Embryonic facial prominence (tissue), 1 donor: ENCODE measurements around the gene ZNF771.

Experiments
- DNase-seq: peaks from one replicate; pipeline ENCODE4 v3.0.0-alpha.2; 2016; ENCODE audit errors: extremely low spot score

ZNF771 gene

DNA sequence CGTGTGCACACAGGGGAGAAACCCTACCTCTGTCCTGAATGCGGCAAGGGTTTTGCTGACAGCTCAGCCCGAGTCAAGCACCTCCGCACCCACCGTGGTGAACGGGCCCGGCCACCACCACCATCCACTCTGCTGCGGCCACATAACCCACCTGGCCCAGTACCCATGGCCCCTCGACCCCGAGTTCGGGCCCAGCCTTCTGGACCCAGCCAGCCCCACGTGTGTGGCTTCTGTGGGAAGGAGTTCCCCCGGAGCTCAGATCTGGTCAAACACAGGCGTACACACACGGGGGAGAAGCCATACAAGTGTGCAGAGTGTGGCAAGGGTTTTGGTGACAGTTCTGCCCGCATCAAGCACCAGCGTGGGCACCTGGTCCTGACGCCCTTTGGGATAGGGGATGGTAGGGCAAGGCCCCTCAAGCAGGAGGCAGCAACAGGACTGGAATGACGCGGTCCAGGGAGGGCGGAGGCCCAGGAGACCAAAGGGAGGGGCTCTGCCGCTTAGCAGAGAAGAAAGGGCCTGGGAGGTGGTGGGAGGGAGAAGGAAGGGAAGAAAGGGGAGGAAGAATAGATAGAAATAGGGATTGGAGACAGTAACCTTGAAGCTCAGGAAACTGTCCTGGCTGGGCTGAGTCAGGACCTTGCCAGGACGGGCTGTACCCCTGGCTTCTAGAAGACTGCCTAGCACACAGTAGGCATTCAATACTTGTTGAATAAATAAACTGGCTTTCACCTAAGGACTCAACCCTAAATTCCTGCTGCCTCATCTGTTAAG is 8.6 kb upstream of the ZNF771 start:
- no peak for DNase-seq

DNA sequence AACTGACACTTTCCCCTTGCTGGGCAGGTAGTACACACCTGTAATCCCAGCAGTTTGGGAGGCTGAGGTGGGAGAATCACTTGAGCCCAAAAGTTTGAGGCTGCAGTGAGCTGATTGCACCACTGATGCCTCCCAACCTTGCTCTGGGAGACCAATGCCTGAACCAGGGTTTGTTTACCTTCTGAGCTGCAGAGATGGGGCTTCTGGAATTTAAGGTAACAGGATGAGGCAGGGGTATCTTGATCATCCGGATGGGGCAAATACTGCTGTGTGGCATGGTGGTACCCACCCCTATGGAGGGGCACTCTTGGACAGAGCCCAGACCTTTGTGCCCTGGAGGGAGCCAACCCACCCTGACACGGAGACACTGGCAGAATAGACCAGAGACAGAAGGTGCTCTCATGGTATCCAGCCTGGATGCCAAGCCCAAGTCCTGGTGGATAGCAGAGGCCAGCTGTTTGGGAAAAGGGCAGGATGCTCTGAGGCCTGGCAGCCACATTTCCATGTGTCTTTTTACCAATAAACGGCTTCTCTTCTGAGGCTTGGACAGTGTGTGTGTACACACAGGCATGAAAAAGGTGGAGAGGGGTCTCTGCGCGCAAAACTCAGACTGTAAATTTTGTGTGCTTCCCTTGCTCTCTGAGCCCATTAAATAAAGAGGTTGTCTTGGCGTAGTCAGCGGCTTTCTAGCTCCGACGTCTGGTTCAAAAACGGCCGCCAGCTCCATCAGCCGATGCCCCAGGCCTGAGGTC is 7.8 kb upstream of the ZNF771 start:
- DNase-seq = no peak

DNA sequence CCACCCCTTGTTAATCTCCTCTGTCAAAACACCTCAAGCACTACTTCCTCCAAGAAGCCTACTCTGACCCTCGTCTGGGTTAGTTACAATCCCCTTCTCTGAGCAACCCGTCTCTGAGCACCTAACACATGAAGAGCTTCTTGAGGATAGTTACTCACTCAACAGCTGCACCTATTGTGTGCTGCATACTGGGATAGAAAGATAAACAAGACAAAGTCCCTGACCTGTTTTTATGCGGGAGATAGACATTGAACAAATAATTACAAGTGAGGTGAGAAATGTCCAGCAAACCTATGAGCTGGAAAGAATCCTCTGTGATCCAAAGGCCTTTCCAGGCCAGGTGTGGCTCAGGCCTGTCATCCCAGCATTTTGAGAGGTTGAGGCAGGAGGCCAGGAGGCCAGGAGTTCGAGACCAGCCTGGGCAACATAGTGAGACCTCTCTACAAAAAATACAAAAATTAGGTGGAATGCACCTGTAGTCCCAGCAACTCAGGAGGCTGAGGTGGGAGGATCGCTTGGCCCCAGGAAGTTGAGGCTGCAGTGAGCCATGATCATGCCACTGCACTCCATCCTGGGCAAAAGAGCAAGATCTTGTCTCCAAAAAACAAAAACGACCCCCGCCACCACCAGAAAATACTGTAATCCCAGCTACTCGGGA is 5.5 kb upstream of the ZNF771 start:
- DNase-seq = no peak

DNA sequence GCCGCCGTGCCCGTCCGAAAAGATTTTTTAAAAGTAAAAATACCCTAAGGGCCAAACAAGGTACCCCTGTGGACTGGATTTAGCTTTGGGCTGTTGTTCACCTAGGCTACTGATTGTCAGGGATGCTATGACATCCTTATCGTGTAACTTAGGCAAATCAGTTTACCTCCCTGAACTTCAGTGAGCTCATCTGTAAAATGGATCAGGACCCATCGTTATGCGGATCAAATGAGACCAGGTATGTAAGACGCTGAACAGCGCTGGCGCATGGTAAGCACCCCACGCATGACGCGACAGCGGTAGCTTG is 658 bp upstream of the ZNF771 start:
- DNase-seq = no peak

DNA sequence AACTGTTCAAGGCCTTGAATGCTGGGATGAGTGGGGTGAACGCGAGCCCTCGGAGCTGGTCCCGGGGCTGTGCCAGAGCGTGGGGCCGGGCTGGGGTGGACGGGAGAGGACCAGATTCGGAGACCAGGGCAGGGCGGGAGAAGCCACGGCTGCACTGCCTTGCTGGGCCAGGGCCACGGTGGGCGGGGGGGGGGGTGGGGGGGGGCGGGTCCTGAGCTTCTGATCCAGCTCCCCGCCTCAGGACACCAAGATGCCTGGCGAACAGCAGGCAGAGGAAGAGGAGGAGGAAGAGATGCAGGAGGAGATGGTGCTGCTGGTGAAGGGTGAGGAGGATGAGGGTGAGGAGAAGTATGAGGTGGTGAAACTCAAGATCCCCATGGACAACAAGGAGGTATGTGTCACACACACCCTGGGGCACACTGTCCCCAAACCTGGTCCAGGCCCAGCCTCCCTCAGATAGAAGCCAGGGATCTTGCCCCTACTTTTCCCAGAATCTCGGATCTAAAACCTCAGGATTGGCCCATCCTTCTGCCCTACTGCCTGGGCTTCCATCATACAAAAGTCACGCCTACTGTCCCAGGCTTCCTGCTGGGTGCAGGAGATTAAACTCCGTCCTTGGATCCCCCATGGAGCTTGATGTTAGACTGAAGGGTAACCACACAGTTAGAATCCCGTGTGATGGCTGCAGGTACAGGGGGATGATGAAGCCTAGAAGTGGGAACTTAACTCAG is 563 bp downstream of the ZNF771 start:
- DNase-seq = no peak

DNA sequence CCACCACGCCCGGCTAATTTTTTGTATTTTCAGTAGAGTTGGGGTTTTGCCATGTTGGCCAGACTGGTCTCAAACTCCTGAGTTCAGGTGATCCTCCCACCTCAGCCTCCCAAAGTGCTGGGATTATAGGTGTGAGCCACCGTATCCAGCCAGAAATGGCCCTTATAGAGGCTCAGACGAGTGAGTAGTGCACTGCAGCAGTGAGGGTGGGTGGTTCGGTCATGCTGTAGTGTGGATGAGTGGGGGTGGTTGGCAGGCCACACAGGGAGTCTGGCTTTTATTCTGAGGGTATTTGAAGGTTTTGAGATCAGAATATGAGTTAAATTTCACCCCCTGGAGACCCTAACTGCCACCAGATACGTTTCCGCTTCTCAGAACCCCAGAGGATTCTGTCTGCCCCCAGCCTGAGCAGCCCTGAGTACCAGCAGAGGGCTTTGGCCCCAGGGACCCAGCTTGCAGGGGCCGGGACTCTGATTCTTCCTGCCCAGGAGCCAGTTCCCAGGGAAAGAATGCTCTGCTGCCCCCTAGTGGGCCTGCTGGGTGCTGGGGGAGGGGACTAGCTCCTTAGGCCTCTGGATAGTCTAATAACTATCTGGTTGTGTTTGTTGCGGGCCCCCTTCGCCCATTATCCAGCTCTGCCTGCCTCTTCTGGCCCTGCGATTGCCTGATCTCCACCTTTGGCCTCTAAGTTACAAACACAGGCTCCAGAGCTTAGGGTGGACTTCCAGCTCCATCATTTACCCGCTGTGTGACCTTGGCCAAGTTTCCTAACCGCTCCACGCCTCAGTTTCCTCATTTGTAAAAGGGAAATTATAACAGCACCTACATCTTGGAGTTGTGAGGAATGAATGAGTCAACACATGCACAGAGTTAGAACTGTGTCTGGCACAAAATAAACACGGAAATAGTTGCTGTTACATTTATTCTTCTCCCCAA is 2.0 kb downstream of the ZNF771 start:
- DNase-seq = no peak

DNA sequence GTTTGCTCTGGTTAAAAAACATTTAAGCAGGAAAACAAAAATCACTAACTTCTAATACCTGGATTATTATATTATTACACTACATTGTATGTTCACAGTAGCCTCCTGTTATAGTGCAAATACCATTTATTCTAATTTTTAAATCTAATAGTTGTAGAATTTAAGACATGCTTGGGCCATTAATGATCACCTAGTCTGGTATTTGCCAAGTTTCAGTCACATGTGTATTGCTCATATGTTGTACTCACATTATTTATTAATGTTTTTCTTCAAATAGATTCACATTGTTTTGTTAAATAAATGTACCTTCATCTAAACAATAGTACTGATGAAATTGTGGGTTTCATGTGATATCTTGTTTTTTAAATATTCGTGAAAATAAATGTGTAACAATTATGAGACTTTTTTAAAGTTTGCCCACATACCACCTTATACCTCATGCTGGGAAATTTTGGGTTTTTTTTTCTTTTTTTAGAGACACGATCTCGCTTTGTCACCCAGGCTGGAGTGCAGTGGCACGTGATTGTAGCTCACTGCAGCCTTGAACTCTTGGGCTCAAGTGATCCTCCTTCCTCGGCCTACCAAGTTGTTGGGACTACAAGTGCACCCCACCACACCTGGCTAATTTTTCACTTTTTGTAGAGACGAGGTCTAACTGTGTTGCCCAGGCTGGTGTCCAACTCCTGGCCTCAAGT is 5.9 kb downstream of the ZNF771 start:
- DNase-seq = no peak

DNA sequence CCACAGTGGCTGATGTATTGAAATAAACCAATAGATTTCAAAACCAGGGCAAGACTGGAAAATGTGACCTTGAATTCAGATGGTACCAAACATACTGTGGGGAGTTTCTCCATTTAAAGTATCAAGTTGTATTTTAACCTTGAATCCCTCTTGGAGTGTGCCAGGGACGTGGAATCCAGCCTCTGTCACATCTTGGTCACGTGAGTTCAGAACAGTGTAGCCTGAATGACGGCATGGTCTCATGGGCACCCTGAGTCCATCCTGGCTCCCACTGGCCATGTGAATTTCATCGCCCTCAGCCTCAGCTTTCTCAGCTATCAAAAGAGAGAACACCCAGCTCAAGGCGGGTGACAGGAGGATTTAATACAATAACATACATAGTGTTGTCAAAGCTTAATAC is 6.8 kb downstream of the ZNF771 start:
- no peak for DNase-seq

DNA sequence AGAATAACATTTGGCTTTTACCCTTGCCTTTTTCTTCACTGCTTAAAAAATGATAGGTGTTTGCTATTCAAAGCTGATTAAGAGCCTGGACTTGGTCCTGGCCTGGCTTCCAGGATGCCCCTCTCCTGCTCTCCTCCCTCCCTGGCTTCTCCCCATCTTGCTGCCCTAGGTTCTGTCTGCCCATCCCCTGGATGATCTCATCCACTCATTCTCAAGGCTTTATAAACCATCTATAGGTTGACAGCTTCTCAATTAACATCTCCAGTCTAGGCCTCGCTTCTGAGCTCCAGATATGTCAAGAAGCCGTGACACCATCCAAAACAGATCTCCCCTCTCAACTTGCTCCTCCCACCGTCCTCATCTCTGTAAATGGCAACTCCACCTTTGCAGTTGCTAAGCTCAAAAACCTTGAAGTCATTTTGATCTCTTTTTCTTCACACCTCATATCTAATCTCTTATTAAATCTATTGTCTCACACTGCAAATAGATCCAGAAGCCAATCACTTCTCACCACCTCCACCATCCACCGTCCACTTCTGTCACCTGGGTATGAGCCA is 8.7 kb downstream of the ZNF771 start:
- DNase-seq = no peak

DNA sequence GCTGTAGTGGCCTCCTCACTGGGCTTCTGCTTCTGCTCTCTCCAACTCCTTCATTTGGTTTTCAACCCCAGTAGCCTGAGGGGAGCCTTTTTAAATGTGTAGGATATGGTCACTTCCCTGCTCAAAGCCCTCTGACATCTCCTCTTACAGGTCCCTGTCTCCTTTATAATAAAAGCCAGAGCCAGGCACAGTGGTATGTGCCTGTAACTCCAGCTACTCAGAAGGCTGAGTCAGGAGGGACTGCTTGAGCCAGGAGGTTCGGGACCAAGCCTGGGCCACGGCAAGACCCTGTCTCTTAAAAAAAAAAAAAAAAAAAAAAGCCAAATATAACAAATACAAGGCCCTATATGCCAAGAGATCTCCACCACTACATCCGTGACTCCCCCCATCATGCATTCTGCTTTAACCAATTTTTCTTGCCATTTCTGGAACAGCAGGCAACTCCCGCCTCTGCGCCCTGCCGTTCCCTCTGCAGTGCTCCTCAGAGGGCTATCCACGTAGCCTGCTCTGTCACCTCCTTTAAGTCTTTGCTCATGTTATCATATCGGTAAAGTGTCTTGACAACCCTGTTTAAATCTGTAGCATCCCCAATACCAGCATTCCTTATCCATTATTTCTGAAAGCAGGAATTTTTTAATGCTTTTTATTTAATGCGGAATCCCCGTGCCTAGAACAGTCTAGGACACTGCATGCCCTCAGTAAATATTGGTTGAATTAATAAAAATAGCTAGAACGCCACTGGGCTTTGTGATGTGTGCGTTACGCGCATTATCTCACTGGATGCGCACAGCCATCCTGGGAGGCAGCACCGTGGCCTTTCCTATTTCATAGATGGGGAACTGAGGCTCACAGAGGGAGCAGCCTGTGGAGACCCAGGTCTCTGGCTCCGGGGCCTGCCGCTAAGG is 9.5 kb downstream of the ZNF771 start:
- DNase-seq = no peak

DNA sequence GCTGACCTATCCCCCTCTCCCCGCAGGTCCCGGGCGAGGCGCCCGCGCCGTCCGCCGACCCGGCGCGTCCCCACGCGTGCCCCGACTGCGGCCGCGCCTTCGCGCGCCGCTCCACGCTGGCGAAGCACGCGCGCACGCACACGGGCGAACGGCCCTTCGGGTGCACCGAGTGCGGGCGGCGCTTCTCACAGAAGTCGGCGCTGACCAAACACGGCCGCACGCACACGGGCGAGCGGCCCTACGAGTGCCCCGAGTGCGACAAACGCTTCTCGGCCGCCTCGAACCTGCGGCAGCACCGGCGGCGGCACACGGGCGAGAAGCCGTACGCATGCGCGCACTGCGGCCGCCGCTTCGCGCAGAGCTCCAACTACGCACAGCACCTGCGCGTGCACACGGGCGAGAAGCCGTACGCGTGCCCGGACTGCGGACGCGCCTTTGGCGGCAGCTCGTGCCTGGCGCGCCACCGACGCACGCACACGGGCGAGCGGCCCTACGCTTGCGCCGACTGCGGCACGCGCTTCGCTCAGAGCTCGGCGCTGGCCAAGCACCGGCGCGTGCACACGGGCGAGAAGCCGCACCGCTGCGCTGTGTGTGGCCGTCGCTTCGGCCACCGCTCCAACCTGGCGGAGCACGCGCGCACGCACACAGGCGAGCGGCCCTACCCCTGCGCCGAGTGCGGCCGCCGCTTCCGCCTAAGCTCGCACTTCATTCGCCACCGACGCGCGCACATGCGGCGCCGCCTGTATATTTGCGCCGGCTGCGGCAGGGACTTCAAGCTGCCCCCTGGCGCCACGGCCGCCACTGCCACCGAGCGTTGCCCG is 10.3 kb downstream of the ZNF771 start:
- peak; percentile 66 for DNase-seq

DNA sequence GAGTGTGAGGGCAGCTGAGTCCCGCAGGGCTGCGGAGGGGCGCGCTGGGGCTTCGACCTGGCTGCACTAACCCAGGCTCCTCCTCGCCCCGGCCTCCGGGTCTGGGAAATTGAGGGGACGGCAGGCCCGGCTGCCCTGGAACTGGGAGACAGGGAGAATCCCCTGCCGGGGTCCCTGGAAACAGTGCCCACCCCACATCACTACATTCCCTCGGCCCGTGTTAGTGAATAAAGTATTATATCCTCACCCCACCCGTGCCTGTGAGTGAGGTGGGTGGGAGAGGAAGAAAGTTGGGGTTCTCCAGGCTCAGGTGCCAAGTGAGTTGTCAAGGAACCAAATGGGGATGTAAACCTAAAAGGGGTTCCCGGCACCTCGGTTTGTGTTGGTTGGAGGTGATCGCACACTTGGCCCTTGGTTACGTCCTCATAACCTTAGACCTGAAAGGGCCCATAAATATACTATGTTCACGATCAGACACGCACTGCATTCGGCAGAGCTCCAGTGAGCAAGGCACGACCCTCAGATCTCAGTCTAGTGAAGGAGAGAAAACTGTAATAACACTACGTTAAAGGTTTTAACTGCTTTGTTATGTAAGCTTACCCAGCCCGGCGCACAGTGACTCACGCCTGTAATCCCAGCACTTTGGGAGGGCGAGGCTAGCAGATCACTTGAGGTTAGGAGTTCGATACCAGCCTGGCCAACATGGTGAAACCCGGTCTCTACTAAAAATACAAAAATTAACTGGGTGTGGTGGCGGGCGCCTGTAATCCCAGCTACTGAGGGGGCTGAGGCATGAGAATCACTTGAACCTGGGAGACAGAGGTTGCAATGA is 11.2 kb downstream of the ZNF771 start:
- no peak for DNase-seq

DNA sequence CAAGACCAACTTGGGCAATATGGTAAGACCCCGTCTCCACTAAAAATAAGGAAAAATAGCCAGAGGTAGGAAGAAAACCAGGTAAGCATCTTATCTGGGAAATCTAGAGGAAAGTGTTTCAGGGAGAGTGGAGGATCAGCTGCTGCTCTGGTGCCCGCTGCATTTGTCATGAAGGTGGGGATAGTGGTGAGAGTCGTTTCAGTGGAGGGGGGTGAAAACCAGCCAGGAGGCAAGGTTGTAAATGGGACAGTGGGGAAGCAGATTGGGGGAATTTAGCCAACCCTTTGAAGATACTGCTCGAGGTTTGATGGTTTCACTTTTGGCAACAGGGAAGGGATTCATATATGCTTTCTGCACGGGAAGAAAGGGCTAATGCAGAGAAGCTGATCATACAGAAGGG is 13.6 kb downstream of the ZNF771 start:
- no peak for DNase-seq

DNA sequence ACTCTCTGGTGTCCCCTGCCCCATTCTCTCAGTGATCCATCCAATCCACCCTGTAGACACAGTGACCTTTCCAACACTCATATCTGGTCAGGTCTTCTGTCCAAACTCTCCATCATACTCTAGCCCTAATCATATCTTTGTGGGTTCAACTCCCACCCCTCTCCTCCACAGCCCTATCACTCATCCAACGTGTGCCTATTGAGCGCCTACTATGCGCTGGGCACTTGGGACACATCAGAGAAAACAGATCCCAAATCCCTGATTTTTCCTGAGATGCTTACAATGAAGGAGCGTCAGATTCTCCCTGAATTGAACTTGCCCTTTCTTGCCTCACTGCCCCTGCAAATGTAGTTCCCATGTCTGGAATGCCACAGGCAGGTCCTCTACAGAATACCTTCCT is 20.6 kb downstream of the ZNF771 start:
- no peak for DNase-seq

DNA sequence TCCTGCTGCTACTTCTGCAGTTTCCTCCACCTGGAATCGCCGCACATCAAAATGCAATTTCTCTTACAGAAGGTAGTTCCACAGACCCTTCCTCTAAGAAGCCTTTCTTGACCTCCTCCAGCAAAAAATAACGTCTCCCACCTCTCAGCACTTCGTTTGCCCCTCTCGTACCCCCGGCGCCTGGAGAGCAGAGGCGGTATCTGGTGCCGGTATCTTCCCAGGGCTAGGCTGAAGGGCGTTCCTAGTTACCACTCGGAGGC is 21.9 kb downstream of the ZNF771 start:
- DNase-seq = no peak

DNA sequence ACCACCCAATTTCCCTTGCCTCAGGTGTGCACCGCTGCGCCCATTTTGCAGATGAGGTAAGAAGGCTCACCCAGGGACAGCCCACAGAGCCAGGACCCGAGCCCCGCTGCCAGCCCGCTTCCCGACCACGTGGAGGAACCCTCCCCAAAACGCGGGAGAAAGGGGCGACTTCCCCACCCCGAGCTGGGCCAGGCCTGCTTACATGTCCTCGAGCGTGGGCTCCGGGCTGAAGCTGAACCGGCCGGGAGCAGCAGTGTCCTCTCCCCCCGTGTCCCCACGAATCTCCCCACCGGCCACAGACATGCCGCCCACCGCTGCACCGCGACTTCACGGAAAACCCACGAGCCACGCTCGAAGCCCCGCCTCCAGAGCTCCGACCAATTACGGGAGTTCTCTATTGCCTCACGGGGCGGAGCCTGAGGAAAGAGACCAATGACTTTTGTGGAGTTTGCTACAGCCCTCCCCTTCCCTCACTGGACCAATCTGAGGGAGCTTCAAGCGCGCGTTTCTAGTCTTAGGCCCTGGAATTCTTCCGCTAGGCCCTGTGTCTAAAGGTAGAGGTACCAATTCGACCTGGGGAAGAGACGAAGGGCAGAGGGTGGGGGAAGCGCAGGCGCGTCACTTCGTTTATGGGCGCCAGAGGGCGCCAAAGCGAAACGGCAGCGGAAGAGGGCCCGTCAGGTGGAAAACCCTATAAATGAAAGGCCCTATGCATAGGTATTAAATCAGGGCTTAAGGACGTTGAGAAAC is 22.4 kb downstream of the ZNF771 start, which contains the start of gene DCTPP1:
Gene DCTPP1 (minus strand): TSS at position 353 of the 750 bp plus-strand sequence. CDS start 50 bp downstream, at position 303.
- peak; percentile 99 for DNase-seq

DNA sequence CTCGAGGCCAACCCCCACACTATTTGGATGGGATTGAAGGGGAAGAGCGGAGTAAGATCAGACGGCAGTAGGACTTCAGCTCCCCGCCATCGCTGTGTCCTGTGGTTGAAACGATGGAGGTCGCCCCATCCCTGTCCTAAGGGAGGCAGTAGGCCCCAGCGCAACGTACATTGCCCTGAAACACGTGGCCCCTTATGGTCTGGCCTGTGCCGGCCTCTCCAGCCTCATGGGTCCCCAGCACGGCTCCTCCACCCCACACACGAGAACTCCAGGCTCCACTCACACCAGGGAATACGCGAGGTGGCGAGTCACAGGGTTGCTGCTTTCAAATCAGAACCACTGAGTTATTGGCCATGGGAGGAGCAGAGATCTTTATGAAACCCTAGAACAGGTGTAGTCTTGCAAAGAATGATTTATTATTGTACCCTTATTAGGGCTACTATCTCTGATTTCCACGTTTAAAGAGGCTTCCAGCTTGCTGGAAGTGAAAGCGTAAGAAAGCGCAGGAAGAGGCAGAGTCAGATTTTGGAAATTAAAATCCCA is 23.1 kb downstream of the ZNF771 start:
- no peak for DNase-seq
